ENCODE data around the gene VASH1. TPM values are rescaled to one million over a fixed set of nuclear protein-coding genes. Genes with fewer than 3 reads are reported as not detected.

VASH1 gene
- total and polyA plus RNA-seq, 2 donors (not counting 1 experiment from before 2014, with no cell fraction given) = 2.5 to 4.5 TPM

GRCh38 chr14:76759589-76759988, 1.7 kb upstream of the VASH1 start:
- H3K9ac ChIP-seq (ENCODE audit: insufficient read depth, low read length) = no peak overlapping the region
- peaks cover 4% of the 10 kb centered on the region for H3K27me3 ChIP-seq (ENCODE audit: control insufficient read depth, insufficient read depth, low read length)
- H3K36me3 ChIP-seq (ENCODE audit: control insufficient read depth, insufficient read depth, low read length) = no peaks in the 10 kb centered on the region
- no peak for TF ChIP-seq EZH2 (IDR thresholded peaks at IDR 0.05; ENCODE audit: low read length, missing control alignments)
- TF ChIP-seq CTCF (conservative IDR thresholded peaks at IDR 0.05 in 1 of 2, IDR thresholded peaks at IDR 0.05 in 1 of 2; ENCODE audit: low read depth in 1 of 2, low read length in 2 of 2) = no peak
- DNase-seq (ENCODE audit: low read depth in 2 of 2) = no peak
- no peak overlapping the region for H3K27ac ChIP-seq (ENCODE audit: insufficient read depth, low read length)
- H4K20me1 ChIP-seq (ENCODE audit: control insufficient read depth, extremely low read depth, insufficient read depth, low read length) = no peaks in the 10 kb centered on the region
- H3K4me3 ChIP-seq (replicated peaks in 1 of 4; ENCODE audit: control extremely low read depth in 1 of 4, insufficient read depth in 1 of 4, low read depth in 3 of 4, low read length in 4 of 4) = no peak overlapping the region
- no peaks in the 10 kb centered on the region for H3K9me3 ChIP-seq (ENCODE audit: control insufficient read depth, insufficient read depth, low read depth, low read length)
- no peak overlapping the region for H2AFZ ChIP-seq (ENCODE audit: low read length)
- no peak overlapping the region for H3K4me2 ChIP-seq (ENCODE audit: extremely low read depth, insufficient read depth, low read length)
- no peaks in the 10 kb centered on the region for H3K79me2 ChIP-seq (ENCODE audit: control insufficient read depth, insufficient read depth, low read length)
- H3K4me1 ChIP-seq (ENCODE audit: control insufficient read depth, extremely low read depth, insufficient read depth, low read length) = peaks cover 6% of the 10 kb centered on the region

GRCh38 chr14:76760331-76761135, 735 bp upstream of the VASH1 start:
- Histone ChIP-seq H3K79me2 (ENCODE audit: control insufficient read depth, insufficient read depth, low read length) (no peaks in the 10 kb centered on the region), H2AFZ (ENCODE audit: low read length) (peak overlapping the region; percentile 94), H3K27ac (ENCODE audit: insufficient read depth, low read length) (no peak overlapping the region), H3K36me3 (ENCODE audit: control insufficient read depth, insufficient read depth, low read length) (no peaks in the 10 kb centered on the region), H3K4me3 (replicated peaks in 1 of 4; ENCODE audit: control extremely low read depth in 1 of 4, insufficient read depth in 1 of 4, low read depth in 3 of 4, low read length in 4 of 4) (peak overlapping the region; percentile 50 to 77 (median 67)), H4K20me1 (ENCODE audit: control insufficient read depth, extremely low read depth, insufficient read depth, low read length) (no peaks in the 10 kb centered on the region), H3K9ac (ENCODE audit: insufficient read depth, low read length) (no peak overlapping the region), H3K4me1 (ENCODE audit: control insufficient read depth, extremely low read depth, insufficient read depth, low read length) (peaks cover 6% of the 10 kb centered on the region), H3K9me3 (ENCODE audit: control insufficient read depth, insufficient read depth, low read depth, low read length) (no peaks in the 10 kb centered on the region), H3K4me2 (ENCODE audit: extremely low read depth, insufficient read depth, low read length) (peak overlapping the region; percentile 73), H3K27me3 (ENCODE audit: control insufficient read depth, insufficient read depth, low read length) (peaks cover 4% of the 10 kb centered on the region)
- no peak for DNase-seq (ENCODE audit: low read depth in 2 of 2)
- TF ChIP-seq CTCF (conservative IDR thresholded peaks at IDR 0.05 in 1 of 2, IDR thresholded peaks at IDR 0.05 in 1 of 2; ENCODE audit: low read depth in 1 of 2, low read length in 2 of 2) (no peak), EZH2 (IDR thresholded peaks at IDR 0.05; ENCODE audit: low read length, missing control alignments) (no peak)

DNA sequence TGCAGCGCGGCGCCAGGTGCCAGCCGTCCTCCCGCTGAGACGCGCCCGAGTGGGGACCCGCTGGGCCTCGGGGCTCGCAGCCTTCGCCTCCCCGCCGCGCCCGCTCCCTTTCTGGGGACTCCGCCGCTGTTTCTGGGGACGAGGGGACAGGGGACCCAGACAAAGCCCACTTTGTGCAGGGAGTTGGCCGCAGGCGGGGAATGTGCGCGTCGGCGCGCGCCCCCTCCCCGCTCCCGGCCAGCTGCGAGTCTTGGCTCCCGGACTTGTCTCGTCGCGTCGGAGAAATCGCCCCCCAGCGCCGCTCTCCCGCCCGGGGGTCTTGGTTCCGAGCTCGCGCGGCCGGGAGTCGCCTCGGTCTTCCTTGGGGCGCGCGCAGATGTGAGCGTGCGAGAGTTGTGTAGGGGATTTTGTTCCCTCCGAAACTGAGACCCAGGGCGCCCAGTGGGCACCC, 717 bp downstream of the VASH1 start:
- Histone ChIP-seq H3K36me3 (ENCODE audit: control insufficient read depth, insufficient read depth, low read length) (no peaks in the 10 kb centered on the region), H3K4me3 (replicated peaks in 1 of 4; ENCODE audit: control extremely low read depth in 1 of 4, insufficient read depth in 1 of 4, low read depth in 3 of 4, low read length in 4 of 4) (peak overlapping the region; percentile 61 to 77 (median 66)), H3K4me1 (ENCODE audit: control insufficient read depth, extremely low read depth, insufficient read depth, low read length) (peaks cover 6% of the 10 kb centered on the region), H2AFZ (ENCODE audit: low read length) (peak overlapping the region; percentile 52), H3K4me2 (ENCODE audit: extremely low read depth, insufficient read depth, low read length) (peak overlapping the region; percentile 95), H3K9ac (ENCODE audit: insufficient read depth, low read length) (peak overlapping the region; percentile 70), H4K20me1 (ENCODE audit: control insufficient read depth, extremely low read depth, insufficient read depth, low read length) (no peaks in the 10 kb centered on the region), H3K9me3 (ENCODE audit: control insufficient read depth, insufficient read depth, low read depth, low read length) (no peaks in the 10 kb centered on the region), H3K27me3 (ENCODE audit: control insufficient read depth, insufficient read depth, low read length) (peaks cover 4% of the 10 kb centered on the region), H3K79me2 (ENCODE audit: control insufficient read depth, insufficient read depth, low read length) (no peaks in the 10 kb centered on the region), H3K27ac (ENCODE audit: insufficient read depth, low read length) (no peak overlapping the region)
- TF ChIP-seq CTCF (conservative IDR thresholded peaks at IDR 0.05 in 1 of 2, IDR thresholded peaks at IDR 0.05 in 1 of 2; ENCODE audit: low read depth in 1 of 2, low read length in 2 of 2) = no peak
- TF ChIP-seq EZH2 (IDR thresholded peaks at IDR 0.05; ENCODE audit: low read length, missing control alignments) = no peak
- DNase-seq (ENCODE audit: low read depth in 2 of 2) = no peak
